Measurements from ENCODE around the gene PDZRN4. TPM values are rescaled to one million over a fixed set of nuclear protein-coding genes. Genes with fewer than 3 reads are reported as not detected.
"Not testable (repeated sequence)": the region's sequence is repeated elsewhere in the genome, so short reads cannot be mapped to it uniquely, and the experiment has no call there.

PDZRN4 gene
- total RNA-seq, 4 donors from 2014 or later: 4.2 to 12.9 (median 8.0) TPM

DNA sequence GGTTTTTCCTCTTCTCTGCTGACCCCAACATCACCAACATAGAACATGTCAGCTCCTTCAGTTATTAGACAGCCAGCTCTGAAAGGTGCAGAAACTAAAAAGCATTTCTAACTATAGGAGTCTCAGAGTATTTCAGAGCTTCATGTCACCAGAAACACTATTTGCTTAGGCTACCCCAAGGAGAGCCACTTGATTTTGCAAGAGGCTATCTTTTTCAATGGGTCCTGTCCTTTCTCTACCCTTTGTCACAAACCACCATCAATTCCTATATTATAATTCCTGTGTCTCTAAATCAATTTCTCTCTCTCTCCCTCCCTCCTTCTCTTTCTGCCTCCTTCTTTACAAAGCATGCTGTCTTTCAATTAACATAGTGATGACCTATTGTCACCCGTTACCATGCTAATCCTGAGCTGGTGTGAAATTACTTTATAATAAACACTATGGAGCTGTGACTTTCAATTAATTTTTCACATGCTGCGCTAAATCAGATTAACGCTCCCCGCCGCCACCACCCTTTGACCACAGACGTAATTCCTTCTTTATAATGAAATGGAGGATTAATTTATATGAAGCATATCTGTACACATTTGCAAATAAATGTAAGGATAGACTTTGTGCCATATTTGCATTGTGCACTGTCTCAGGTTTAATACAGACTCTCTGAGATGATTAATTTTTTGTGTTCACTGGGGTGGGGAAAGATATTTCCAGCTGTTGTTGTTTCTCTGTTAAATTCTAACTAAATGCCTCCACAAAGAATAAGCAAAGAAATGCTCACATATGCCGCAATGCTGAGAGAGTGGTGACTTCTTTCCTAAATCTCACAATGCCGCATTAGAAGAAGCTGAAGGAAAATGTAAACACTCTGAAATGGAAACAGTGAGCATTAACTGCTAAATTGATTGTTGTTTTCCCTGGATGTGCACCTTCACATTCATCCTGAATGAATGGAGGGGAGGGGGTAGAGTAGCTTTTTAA is 418.6 kb downstream of the PDZRN4 start:
- no peak overlapping the region for H3K4me3 ChIP-seq
- intact Hi-C loops (cut with DNase I; ENCODE audit: low total_unique reads): no loop called here
- no peaks in the 10 kb centered on the region for H3K36me3 ChIP-seq
- DNase-seq: no peak
- WGBS, 2 donors (ENCODE audit: low coverage in 1 of 2): 78 to 80% methylated on average over 8 of the region's 8 CpGs
- H3K27ac ChIP-seq: no peak overlapping the region
- H3K4me1 ChIP-seq: no peaks in the 10 kb centered on the region
- in situ Hi-C loops (cut with MboI; ENCODE audit: low pct_ligation_motif_present in 1 of 4, low pct_unique_long_range_greater_than_20kb in 1 of 4, low sequenced_read_pairs in 3 of 4): no loop called here
- no peaks in the 10 kb centered on the region for H3K27me3 ChIP-seq
- H3K9me3 ChIP-seq: no peaks in the 10 kb centered on the region
- TF ChIP-seq POLR2A (IDR thresholded peaks at IDR 0.05) (no peak), POLR2AphosphoS5 (IDR thresholded peaks at IDR 0.05) (no peak), EP300 (IDR thresholded peaks at IDR 0.05; ENCODE audit: low read depth) (no peak)
- TF ChIP-seq, protein P1, sequence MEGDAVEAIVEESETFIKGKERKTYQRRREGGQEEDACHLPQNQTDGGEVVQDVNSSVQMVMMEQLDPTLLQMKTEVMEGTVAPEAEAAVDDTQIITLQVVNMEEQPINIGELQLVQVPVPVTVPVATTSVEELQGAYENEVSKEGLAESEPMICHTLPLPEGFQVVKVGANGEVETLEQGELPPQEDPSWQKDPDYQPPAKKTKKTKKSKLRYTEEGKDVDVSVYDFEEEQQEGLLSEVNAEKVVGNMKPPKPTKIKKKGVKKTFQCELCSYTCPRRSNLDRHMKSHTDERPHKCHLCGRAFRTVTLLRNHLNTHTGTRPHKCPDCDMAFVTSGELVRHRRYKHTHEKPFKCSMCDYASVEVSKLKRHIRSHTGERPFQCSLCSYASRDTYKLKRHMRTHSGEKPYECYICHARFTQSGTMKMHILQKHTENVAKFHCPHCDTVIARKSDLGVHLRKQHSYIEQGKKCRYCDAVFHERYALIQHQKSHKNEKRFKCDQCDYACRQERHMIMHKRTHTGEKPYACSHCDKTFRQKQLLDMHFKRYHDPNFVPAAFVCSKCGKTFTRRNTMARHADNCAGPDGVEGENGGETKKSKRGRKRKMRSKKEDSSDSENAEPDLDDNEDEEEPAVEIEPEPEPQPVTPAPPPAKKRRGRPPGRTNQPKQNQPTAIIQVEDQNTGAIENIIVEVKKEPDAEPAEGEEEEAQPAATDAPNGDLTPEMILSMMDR (IDR thresholded peaks at IDR 0.05): no peak

DNA sequence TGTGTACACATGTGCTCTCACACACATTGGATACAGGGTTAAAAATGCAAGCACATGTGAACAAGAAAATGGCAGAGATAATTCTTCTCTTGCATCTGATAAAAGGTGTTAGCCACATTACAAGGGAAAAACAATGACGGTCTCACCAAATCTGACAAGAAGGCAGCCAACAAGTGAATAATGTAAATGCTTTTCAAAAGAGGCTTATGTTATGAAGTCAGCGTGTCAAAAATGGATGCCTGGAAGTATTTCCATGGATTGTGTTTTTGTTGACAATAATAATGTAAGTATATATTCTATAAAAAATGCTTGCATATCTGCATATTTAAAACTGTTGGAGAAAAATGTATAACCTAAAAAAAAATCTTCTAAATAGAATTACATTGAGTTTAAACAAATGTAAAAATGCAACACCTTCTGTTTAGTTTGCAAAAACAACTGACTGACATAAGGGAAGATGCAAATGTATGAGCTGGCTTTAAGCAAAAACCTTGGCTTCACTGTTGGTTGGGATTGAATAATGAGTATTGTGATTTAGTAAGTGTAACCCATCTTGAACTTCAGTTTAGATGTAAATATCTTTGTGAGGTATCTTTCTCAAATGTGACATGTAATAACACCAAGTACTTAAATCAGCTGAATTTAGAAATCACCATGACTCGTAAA is 424.9 kb downstream of the PDZRN4 start:
- DNase-seq: no peak
- Histone ChIP-seq H3K27ac (no peak overlapping the region), H3K4me1 (no peaks in the 10 kb centered on the region), H3K4me3 (no peak overlapping the region), H3K27me3 (no peaks in the 10 kb centered on the region), H3K36me3 (no peaks in the 10 kb centered on the region), H3K9me3 (no peaks in the 10 kb centered on the region)
- 81% methylated on average over 3 of the region's 3 CpGs for WGBS, 2 donors (ENCODE audit: low coverage in 1 of 2)
- in situ Hi-C loops (cut with MboI; ENCODE audit: low pct_ligation_motif_present in 1 of 4, low pct_unique_long_range_greater_than_20kb in 1 of 4, low sequenced_read_pairs in 3 of 4): no loop called here
- no peak for TF ChIP-seq EP300 (IDR thresholded peaks at IDR 0.05; ENCODE audit: low read depth)
- TF ChIP-seq POLR2AphosphoS5 (IDR thresholded peaks at IDR 0.05): no peak
- TF ChIP-seq POLR2A (IDR thresholded peaks at IDR 0.05): no peak
- TF ChIP-seq, protein P1 (IDR thresholded peaks at IDR 0.05): no peak
- intact Hi-C loops (cut with DNase I; ENCODE audit: low total_unique reads): no loop called here

DNA sequence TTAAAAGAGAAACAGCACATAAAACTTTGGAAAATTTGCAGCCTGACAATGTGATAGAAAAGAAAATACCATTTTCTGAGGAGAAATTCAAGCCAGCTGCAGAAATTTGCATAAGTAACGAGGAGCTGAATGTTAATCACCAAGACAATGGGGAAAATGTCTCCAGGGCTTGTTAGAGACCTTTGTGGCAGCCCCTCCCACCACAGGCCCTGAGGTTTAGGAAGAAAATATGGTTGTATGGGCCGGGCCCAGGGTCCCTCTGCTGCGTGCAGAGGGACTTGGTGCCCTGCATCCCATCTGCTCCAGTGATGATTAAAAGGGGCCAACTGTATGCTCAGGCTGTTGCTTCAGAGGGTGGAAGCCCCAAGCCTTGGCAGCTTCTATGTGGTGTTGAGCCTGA is 427.1 kb downstream of the PDZRN4 start:
- DNase-seq; H3K4me1 ChIP-seq; H3K27me3 ChIP-seq; H3K27ac ChIP-seq; H3K9me3 ChIP-seq; in situ Hi-C loops (cut with MboI; ENCODE audit: low pct_ligation_motif_present in 1 of 4, low pct_unique_long_range_greater_than_20kb in 1 of 4, low sequenced_read_pairs in 3 of 4); intact Hi-C loops (cut with DNase I; ENCODE audit: low total_unique reads); H3K36me3 ChIP-seq; H3K4me3 ChIP-seq: not testable (repeated sequence)
- WGBS, 2 donors (ENCODE audit: low coverage in 1 of 2): 37 to 40% methylated on average over 3 of the region's 3 CpGs

DNA sequence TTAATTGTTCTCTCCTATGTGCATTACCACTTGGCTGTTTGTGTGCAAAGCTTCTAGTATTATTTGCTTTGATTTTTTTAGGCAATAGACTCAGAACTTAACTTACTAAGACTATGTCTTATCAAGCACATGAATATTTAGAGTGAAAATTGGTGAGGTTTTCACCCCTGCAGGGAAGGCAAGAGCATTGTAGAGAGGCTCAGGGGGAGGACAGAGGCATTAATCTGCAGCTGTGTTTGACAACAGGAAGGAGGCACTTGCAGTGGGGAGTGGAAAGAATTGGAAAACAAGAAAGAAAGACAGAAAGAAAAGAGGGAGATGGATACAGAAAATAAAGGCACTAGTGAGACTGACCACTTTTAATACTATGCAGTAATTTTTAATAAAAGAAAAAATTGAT is 431.6 kb downstream of the PDZRN4 start:
- Histone ChIP-seq H3K27ac (no peak overlapping the region), H3K9me3 (no peaks in the 10 kb centered on the region), H3K27me3 (no peaks in the 10 kb centered on the region), H3K36me3 (no peaks in the 10 kb centered on the region), H3K4me1 (no peaks in the 10 kb centered on the region), H3K4me3 (no peak overlapping the region)
- DNase-seq: no peak
- TF ChIP-seq, protein P1 (IDR thresholded peaks at IDR 0.05): no peak
- no peak for TF ChIP-seq EP300 (IDR thresholded peaks at IDR 0.05; ENCODE audit: low read depth)
- no peak for TF ChIP-seq POLR2AphosphoS5 (IDR thresholded peaks at IDR 0.05)
- no peak for TF ChIP-seq POLR2A (IDR thresholded peaks at IDR 0.05)
- intact Hi-C loops (cut with DNase I; ENCODE audit: low total_unique reads) (no loop called here), in situ Hi-C loops (cut with MboI; ENCODE audit: low pct_ligation_motif_present in 1 of 4, low pct_unique_long_range_greater_than_20kb in 1 of 4, low sequenced_read_pairs in 3 of 4) (no loop called here)
